Activated CD8-positive, alpha-beta memory T cell treated with anti-CD3 and anti-CD28 coated beads for 4 hours (primary cell): ENCODE results near the gene DDN.

Experiments used
- DNase-seq, 2 donors: peaks; one replicate each; pipeline ENCODE4 v3.0.0-alpha.2; 2020; ENCODE audit warnings: low read depth in 2 of 2

Gene DDN

GRCh38 chr12:49031573-49032161, 32.5 kb upstream of the DDN start:
- DNase-seq: no peak

GRCh38 chr12:49030714-49031572, 31.8 kb upstream of the DDN start:
- DNase-seq: no peak

- no peak for DNase-seq
These were observed 30.9 kb upstream of the DDN start for GRCh38 chr12:49030119-49030518.

- DNase-seq: no peak
These were observed 29.6 kb upstream of the DDN start for GRCh38 chr12:49028666-49029275.

GRCh38 chr12:49027846-49028555, 28.8 kb upstream of the DDN start:
- DNase-seq: no peak

GRCh38 chr12:49026678-49027480, 27.7 kb upstream of the DDN start:
- DNase-seq: no peak

- DNase-seq: no peak
These were observed 26.9 kb upstream of the DDN start for GRCh38 chr12:49026101-49026500.

GRCh38 chr12:49025463-49025862, 26.3 kb upstream of the DDN start:
- no peak for DNase-seq

- no peak for DNase-seq
These were observed 25.4 kb upstream of the DDN start for GRCh38 chr12:49024543-49024942.

- DNase-seq: no peak
These were observed 24.6 kb upstream of the DDN start for GRCh38 chr12:49023812-49024211.

GRCh38 chr12:49022558-49023178, 23.5 kb upstream of the DDN start:
- DNase-seq: no peak

GRCh38 chr12:49021292-49021915, 22.2 kb upstream of the DDN start:
- DNase-seq: no peak

GRCh38 chr12:49020441-49020840, 21.3 kb upstream of the DDN start:
- no peak for DNase-seq

- no peak for DNase-seq
These were observed 20.5 kb upstream of the DDN start for GRCh38 chr12:49019443-49020324.

GRCh38 chr12:49019120-49019430, 19.9 kb upstream of the DDN start:
- no peak for DNase-seq

- peak; percentile 91 to 94 for DNase-seq
These were observed 19.3 kb upstream of the DDN start, which contains the start of gene PRKAG1 for GRCh38 chr12:49018261-49019119. PRKAG1 (minus strand) TSS chr12:49018776; CDS start chr12:49018740, 36 bp downstream.

- DNase-seq: no peak
These were observed 18.7 kb upstream of the DDN start for GRCh38 chr12:49017891-49018260.

GRCh38 chr12:49015196-49015595, 16.0 kb upstream of the DDN start:
- no peak for DNase-seq

- no peak for DNase-seq
These were observed 15.4 kb upstream of the DDN start for GRCh38 chr12:49014547-49014946.
